Skeletal muscle tissue (tissue), 4 donors: ENCODE data around the gene ROR2. TPM values are rescaled to one million over a fixed set of nuclear protein-coding genes. Genes with fewer than 3 reads are reported as not detected.

ENCODE experiments used
- H3K27ac ChIP-seq: one replicate; pipeline ENCODE4 v1.7.0; 2013; ENCODE audit warnings: mild to moderate bottlenecking, low read depth, low read length, inconsistent platforms
- H3K27me3 ChIP-seq, 3 donors: one replicate each; pipeline ENCODE4 v1.7.0; 2013; ENCODE audit warnings: low read length in 3 of 3; ENCODE audit not compliant: control insufficient read depth in 3 of 3, insufficient read depth in 3 of 3
- H3K36me3 ChIP-seq, 3 donors: one replicate each; pipeline ENCODE4 v1.7.0; 2013; ENCODE audit warnings: low read length in 3 of 3; ENCODE audit not compliant: control insufficient read depth in 3 of 3, insufficient read depth in 3 of 3
- H3K4me1 ChIP-seq, 3 donors: one replicate each; pipeline ENCODE4 v1.7.0; 2013; ENCODE audit warnings: low read length in 3 of 3, mild to moderate bottlenecking in 3 of 3; ENCODE audit not compliant: control insufficient read depth in 3 of 3, insufficient read depth in 3 of 3
- H3K4me3 ChIP-seq, 3 donors: one replicate each; pipeline ENCODE4 v1.7.0; 2013; ENCODE audit warnings: low read length in 3 of 3
- H3K9ac ChIP-seq, 3 donors: one replicate each; pipeline ENCODE4 v1.7.0; 2013; ENCODE audit warnings: low read length in 3 of 3, mild to moderate bottlenecking in 3 of 3, moderate library complexity in 2 of 3, low read depth in 1 of 3
- H3K9me3 ChIP-seq, 3 donors: one replicate each; pipeline ENCODE4 v1.7.0; 2013; ENCODE audit warnings: low read length in 3 of 3; ENCODE audit not compliant: control insufficient read depth in 3 of 3
- total RNA-seq: library from RNA; depleted of rRNA; stranded (reverse); fragments of >200 nt; gene quantifications from one replicate; pipeline ENCODE4 v1.2.3, GENCODE V29; 2014
- donor health status: Osteomylitis.

Gene ROR2
- total RNA-seq, 1 donor from 2014 or later: 4.2 TPM

GRCh38 chr9:91599564-91599963, 350.5 kb downstream of the ROR2 start:
- H3K4me3 ChIP-seq: no peak overlapping the region
- H3K9me3 ChIP-seq: no peaks in the 10 kb centered on the region
- peaks cover 0 to 4% (median 2%) of the 10 kb centered on the region in 3 donors for H3K27me3 ChIP-seq
- no peak overlapping the region for H3K9ac ChIP-seq
- H3K4me1 ChIP-seq: no peaks in the 10 kb centered on the region
- H3K27ac ChIP-seq: no peak overlapping the region
- H3K36me3 ChIP-seq: no peaks in the 10 kb centered on the region

- H3K9ac ChIP-seq: no peak overlapping the region
- no peaks in the 10 kb centered on the region for H3K9me3 ChIP-seq
- H3K27me3 ChIP-seq: no peaks in the 10 kb centered on the region
- peaks cover 0 to 2% (median 0%) of the 10 kb centered on the region in 3 donors for H3K4me1 ChIP-seq
- no peak overlapping the region for H3K27ac ChIP-seq
- no peaks in the 10 kb centered on the region for H3K36me3 ChIP-seq
- H3K4me3 ChIP-seq: no peak overlapping the region
Measured at GRCh38 chr9:91591627-91592026, 358.4 kb downstream of the ROR2 start.

DNA sequence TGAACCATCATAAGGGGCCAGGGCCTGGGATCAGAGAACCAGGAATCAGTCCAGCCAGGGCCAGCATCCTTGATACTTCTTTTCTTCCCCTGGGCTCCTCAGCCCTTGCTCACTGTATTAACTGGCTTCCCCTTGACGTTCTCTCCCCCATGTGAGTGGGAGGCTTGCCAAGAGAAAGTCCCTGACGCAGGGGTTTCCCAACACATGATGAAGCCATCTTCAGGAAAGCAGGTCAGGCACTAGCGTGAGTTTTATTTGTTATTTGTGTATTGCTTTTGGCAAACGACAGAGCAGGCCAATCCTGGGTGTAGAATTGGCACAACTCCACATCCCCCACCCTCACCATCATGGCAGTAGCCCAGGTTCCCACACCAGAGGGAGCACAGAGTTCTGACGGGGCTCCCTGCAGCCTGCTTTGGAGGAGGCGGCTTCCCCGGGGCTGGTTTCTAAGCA, 360.9 kb downstream of the ROR2 start:
- Histone ChIP-seq H3K9me3 (no peaks in the 10 kb centered on the region), H3K27me3 (peaks cover 0 to 4% (median 0%) of the 10 kb centered on the region in 3 donors), H3K9ac (no peak overlapping the region), H3K4me1 (peaks cover 0 to 2% (median 0%) of the 10 kb centered on the region in 3 donors), H3K27ac (no peak overlapping the region), H3K36me3 (no peaks in the 10 kb centered on the region), H3K4me3 (no peak overlapping the region)

- no peaks in the 10 kb centered on the region for H3K9me3 ChIP-seq
- H3K27me3 ChIP-seq: peaks cover 0 to 4% (median 0%) of the 10 kb centered on the region in 3 donors
- peaks cover 0 to 2% (median 0%) of the 10 kb centered on the region in 3 donors for H3K4me1 ChIP-seq
- no peak overlapping the region for H3K9ac ChIP-seq
- no peaks in the 10 kb centered on the region for H3K36me3 ChIP-seq
- no peak overlapping the region for H3K27ac ChIP-seq
- no peak overlapping the region for H3K4me3 ChIP-seq
Measured at GRCh38 chr9:91586282-91586681, 363.7 kb downstream of the ROR2 start.

DNA sequence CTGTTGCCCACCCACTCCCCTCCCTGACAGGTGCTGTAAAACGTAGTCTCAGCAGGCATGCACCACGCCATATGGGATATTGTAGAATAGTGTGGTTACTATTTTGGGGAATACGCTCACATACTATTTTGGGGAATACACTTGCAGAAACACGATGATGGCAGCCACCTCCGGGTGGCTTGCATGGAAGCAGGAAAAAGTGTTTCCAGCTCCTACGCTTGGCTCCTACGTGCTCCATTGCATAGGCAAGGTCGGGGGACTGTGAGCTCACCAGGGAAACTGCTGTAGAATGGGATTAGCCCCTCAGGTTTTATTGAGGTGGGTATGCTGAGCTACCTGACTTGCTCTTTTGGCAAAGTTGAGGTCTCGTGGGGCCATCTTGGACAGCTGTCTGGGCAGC, 366.1 kb downstream of the ROR2 start:
- Histone ChIP-seq H3K4me3 (no peak overlapping the region), H3K9ac (no peak overlapping the region), H3K9me3 (no peaks in the 10 kb centered on the region), H3K27me3 (peaks cover 0 to 4% (median 0%) of the 10 kb centered on the region in 3 donors), H3K4me1 (no peaks in the 10 kb centered on the region), H3K36me3 (no peaks in the 10 kb centered on the region), H3K27ac (no peak overlapping the region)

GRCh38 chr9:91583161-91583875, 366.7 kb downstream of the ROR2 start:
- H3K4me1 ChIP-seq: no peaks in the 10 kb centered on the region
- no peaks in the 10 kb centered on the region for H3K36me3 ChIP-seq
- no peaks in the 10 kb centered on the region for H3K9me3 ChIP-seq
- no peak overlapping the region for H3K9ac ChIP-seq
- H3K27me3 ChIP-seq: peaks cover 0 to 7% (median 0%) of the 10 kb centered on the region in 3 donors
- no peak overlapping the region for H3K4me3 ChIP-seq
- no peak overlapping the region for H3K27ac ChIP-seq

GRCh38 chr9:91582181-91582580, 367.8 kb downstream of the ROR2 start:
- Histone ChIP-seq H3K27ac (no peak overlapping the region), H3K27me3 (peaks cover 0 to 7% (median 0%) of the 10 kb centered on the region in 3 donors), H3K36me3 (no peaks in the 10 kb centered on the region), H3K9me3 (no peaks in the 10 kb centered on the region), H3K4me1 (no peaks in the 10 kb centered on the region), H3K4me3 (no peak overlapping the region), H3K9ac (no peak overlapping the region)

DNA sequence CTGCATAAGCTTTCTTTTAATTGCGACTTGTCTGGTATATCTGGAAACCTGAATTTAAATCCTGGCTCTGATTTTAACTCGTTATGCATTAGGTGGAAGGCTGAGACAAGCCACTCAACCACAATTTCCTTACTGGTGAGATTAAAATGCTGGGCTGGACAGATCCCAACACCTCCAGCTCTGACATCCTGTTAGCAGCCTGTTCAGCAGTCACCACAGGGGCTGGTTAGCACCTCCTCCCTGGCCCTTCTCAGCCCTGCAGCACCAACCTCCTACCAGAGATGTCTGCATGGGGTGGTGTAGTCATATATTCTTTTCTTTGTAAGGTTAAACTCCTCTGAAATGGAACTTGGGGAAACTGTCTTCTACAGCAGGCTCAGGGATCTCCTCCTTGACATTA, 369.9 kb downstream of the ROR2 start:
- Histone ChIP-seq H3K9ac (no peak overlapping the region), H3K9me3 (no peaks in the 10 kb centered on the region), H3K36me3 (no peaks in the 10 kb centered on the region), H3K27ac (no peak overlapping the region), H3K4me3 (no peak overlapping the region), H3K27me3 (peaks cover 0 to 3% (median 0%) of the 10 kb centered on the region in 3 donors), H3K4me1 (no peaks in the 10 kb centered on the region)

- Histone ChIP-seq H3K27me3 (peaks cover 0 to 3% (median 0%) of the 10 kb centered on the region in 3 donors), H3K36me3 (no peaks in the 10 kb centered on the region), H3K4me3 (no peak overlapping the region), H3K27ac (no peak overlapping the region), H3K9me3 (no peaks in the 10 kb centered on the region), H3K4me1 (no peaks in the 10 kb centered on the region), H3K9ac (no peak overlapping the region)
Measured at GRCh38 chr9:91578911-91579310, 371.1 kb downstream of the ROR2 start.

DNA sequence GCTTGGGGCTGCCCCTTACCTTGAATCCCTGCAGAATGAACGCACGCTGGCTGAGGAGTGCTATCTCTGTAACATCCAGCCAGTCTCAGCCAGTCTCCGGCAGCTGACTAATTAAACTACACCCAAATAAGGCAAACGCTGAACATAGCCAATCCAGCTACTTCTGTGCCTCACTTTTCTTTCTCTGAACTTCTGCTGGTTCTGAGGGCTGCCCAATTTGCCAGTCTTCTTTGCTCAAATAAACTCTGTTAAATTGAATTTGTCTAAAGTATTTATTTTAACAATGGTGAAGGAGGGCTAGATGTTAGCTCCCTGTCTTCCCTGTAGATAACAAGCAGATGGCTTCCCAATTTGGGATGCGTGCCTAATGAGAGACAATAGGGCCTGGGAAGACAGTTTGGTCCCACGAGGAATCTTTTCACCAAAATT, 372.4 kb downstream of the ROR2 start:
- no peaks in the 10 kb centered on the region for H3K36me3 ChIP-seq
- no peaks in the 10 kb centered on the region for H3K4me1 ChIP-seq
- no peak overlapping the region for H3K27ac ChIP-seq
- H3K4me3 ChIP-seq: no peak overlapping the region
- H3K9ac ChIP-seq: no peak overlapping the region
- no peaks in the 10 kb centered on the region for H3K9me3 ChIP-seq
- H3K27me3 ChIP-seq: peaks cover 0 to 3% (median 0%) of the 10 kb centered on the region in 3 donors
